Measurements from ENCODE around the gene FAM199X. TPM values are rescaled to one million over a fixed set of nuclear protein-coding genes. Genes with fewer than 3 reads are reported as not detected.

FAM199X gene
- total and polyA plus RNA-seq, 7 donors: 6.1 to 17.1 (median 14.5) TPM

DNA sequence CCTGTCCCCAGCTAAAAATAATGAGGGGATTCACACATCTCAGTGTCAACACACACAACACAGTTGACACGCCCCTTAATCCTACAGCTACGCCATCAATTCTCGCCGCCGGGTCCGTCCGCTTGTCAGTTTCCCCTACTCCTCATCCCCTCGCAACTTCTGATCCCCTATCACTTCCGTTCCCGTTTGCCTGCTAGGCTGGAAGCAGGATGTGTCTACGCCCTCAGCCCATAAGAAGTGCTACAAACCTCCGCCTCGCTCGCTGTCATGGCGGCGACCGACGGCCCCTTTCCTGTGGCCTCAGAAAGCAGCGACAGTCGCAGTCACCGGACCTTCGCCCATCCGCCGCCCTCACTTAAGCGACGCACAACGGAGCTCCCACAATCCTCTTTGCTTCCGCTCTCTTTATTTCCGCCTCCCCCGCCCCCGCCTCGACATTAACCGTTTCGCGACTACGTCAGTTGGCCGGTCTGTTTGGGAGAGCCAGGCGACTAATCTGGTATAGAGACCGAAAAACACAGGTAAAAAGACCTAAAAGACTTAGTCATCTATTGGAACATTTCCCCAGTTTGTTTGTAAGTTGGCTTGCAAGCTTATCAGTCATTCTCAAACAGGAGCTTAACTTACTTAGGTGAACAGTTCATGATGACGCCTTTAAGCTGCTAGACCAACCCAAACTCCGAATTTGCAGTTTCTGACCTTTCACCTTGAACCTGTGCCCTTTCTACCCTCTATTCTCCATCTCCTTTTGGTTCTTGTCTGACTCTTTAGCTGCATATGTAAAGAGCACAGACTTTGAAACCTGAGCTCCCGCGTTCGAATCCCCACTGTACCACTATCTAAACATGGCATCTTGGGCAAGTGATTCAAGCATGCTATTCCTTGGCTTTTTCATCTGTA lies 9.4 kb upstream of the FAM199X start, which contains the start of gene SLC25A53:
SLC25A53 (minus strand) TSS at position 380 of the 900 bp plus-strand sequence. CDS start 51,752 bp downstream, outside the sequence.
- no peaks in the 10 kb centered on the region for H3K9me3 ChIP-seq
- no peaks in the 10 kb centered on the region for H3K27me3 ChIP-seq (ENCODE audit: insufficient read depth in 3 of 3, low read length in 2 of 3)
- H3K4me3 ChIP-seq: peak within 1 kb of the TSS; percentile 74
- DNase-seq (peak; percentile 79 to 90), ATAC-seq (peak; percentile 94 to 97 (median 96))
- 0 to 31% (median 1%) methylated on average over 42 to 44 of the region's 44 CpGs for WGBS, 3 donors
- H3K36me3 ChIP-seq (ENCODE audit: insufficient read depth in 1 of 2, low read depth in 1 of 2): no peaks in the 10 kb centered on the region
- intact Hi-C loops (cut with DNase I): no loop called here
- TF ChIP-seq, protein P1, sequence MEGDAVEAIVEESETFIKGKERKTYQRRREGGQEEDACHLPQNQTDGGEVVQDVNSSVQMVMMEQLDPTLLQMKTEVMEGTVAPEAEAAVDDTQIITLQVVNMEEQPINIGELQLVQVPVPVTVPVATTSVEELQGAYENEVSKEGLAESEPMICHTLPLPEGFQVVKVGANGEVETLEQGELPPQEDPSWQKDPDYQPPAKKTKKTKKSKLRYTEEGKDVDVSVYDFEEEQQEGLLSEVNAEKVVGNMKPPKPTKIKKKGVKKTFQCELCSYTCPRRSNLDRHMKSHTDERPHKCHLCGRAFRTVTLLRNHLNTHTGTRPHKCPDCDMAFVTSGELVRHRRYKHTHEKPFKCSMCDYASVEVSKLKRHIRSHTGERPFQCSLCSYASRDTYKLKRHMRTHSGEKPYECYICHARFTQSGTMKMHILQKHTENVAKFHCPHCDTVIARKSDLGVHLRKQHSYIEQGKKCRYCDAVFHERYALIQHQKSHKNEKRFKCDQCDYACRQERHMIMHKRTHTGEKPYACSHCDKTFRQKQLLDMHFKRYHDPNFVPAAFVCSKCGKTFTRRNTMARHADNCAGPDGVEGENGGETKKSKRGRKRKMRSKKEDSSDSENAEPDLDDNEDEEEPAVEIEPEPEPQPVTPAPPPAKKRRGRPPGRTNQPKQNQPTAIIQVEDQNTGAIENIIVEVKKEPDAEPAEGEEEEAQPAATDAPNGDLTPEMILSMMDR (IDR thresholded peaks at IDR 0.05): no peak
- peak within 1 kb of the TSS; percentile 91 for H3K27ac ChIP-seq
- H3K4me1 ChIP-seq: no peaks in the 10 kb centered on the region

DNA sequence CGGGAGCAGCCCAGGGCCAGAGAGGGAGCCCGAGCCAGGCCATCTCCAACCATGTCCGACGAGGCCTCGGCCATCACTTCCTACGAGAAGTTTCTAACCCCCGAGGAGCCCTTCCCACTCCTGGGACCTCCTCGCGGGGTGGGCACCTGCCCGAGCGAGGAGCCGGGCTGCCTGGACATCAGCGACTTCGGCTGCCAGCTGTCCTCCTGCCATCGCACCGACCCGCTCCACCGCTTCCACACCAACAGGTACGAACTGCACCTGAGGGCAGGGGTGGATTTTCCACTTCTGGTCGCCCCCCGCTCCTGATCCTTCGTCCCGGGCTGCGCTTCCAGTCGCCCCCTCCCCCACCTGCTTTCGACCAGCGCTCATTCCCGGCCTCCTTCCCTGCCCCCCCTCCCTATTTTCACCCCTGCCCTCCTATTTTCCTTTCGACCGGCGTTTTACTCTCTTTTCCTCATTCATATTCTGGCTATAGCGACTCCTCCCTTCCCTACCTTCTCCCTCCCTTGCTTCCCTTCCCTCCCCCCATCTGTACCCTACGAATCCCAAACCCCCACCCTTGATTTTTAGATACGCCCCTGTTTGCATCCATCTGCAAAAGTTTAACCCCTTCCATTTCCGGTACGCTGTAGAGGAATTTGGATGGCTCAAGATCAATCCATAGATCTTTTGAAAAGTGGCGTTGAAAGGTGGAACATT lies 633 bp downstream of the FAM199X start:
- intact Hi-C loops (cut with DNase I): no loop called here
- TF ChIP-seq, protein P1 (IDR thresholded peaks at IDR 0.05): no peak
- H3K4me3 ChIP-seq: peak overlapping the region; percentile 77
- H3K27ac ChIP-seq: peak overlapping the region; percentile 84
- no peaks in the 10 kb centered on the region for H3K36me3 ChIP-seq (ENCODE audit: insufficient read depth in 1 of 2, low read depth in 1 of 2)
- no peaks in the 10 kb centered on the region for H3K9me3 ChIP-seq
- WGBS, 3 donors: 1 to 33% (median 1%) methylated on average over 16 to 37 of the region's 37 CpGs
- H3K27me3 ChIP-seq (ENCODE audit: insufficient read depth in 3 of 3, low read length in 2 of 3): peaks cover 0 to 7% (median 0%) of the 10 kb centered on the region in 3 donors
- no peak for DNase-seq
- ATAC-seq: peak in 2 of 4 donors; percentile 1 to 3
- peaks cover 7% of the 10 kb centered on the region for H3K4me1 ChIP-seq

DNA sequence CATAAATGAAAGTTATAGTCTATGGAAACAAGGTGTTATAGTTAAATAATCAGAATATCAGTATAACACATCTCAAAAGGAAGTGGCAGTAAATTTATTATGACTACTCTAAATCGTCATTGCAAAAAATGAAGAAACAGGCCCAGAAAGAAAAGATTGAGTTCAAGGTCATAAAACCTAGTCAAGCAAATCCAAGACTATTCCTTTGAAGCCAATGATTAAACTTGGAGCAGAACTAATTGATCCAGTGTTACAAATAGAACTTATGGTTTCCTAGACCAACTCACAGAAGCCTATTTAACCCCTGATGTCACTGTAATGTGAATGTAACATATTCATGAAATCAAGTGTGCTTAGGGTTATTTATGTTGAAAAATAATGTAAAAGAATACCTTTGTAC lies 1.9 kb downstream of the FAM199X start:
- intact Hi-C loops (cut with DNase I): no loop called here
- H3K9me3 ChIP-seq: no peaks in the 10 kb centered on the region

DNA sequence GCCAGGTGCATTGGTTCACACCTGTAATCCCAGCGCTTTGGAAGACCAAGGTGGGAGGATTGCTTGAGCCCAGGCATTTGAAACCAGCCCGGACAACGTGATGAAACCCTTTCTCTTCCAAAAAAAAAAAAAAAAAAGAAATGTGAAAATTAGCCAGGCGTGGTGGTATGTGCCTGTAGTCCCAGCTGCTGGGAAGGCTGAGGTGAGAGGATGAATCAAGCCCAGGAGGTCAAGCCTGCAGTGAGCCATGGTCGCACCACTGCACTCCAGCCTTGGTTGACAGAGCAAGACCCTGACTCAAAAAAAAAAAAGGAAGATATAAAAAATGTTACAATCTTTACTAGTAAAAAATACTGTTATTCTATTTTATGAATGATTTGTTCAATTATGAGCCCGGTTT lies 5.9 kb downstream of the FAM199X start:
- no peak for ATAC-seq
- TF ChIP-seq, protein P1 (IDR thresholded peaks at IDR 0.05): no peak
- 65 to 78% (median 66%) methylated on average over 6 of the region's 6 CpGs for WGBS, 3 donors
- Histone ChIP-seq H3K27ac (no peak overlapping the region), H3K4me3 (no peak overlapping the region), H3K27me3 (ENCODE audit: insufficient read depth in 3 of 3, low read length in 2 of 3) (peaks cover 0 to 7% (median 0%) of the 10 kb centered on the region in 3 donors), H3K36me3 (ENCODE audit: insufficient read depth in 1 of 2, low read depth in 1 of 2) (peaks cover 0 to 8% of the 10 kb centered on the region in 2 donors), H3K9me3 (no peaks in the 10 kb centered on the region), H3K4me1 (peaks cover 7% of the 10 kb centered on the region)
- intact Hi-C loops (cut with DNase I): no loop called here
- no peak for DNase-seq

More for the DNA sequence above, 1.9 kb downstream of the FAM199X start:
- ATAC-seq (no peak), DNase-seq (no peak)
- TF ChIP-seq, protein P1 (IDR thresholded peaks at IDR 0.05): no peak
- no peaks in the 10 kb centered on the region for H3K36me3 ChIP-seq (ENCODE audit: insufficient read depth in 1 of 2, low read depth in 1 of 2)
- no peak overlapping the region for H3K27ac ChIP-seq
- peak overlapping the region; percentile 77 for H3K4me3 ChIP-seq
- WGBS, 3 donors: 6 to 21% (median 14%) methylated on average over 1 of the region's 1 CpG
- peaks cover 0 to 7% (median 0%) of the 10 kb centered on the region in 3 donors for H3K27me3 ChIP-seq (ENCODE audit: insufficient read depth in 3 of 3, low read length in 2 of 3)
- H3K4me1 ChIP-seq: peaks cover 7% of the 10 kb centered on the region
